ENCODE results near the gene GRK7. TPM values are rescaled to one million over a fixed set of nuclear protein-coding genes. Genes with fewer than 3 reads are reported as not detected.
"Not testable (repeated sequence)": the region's sequence is repeated elsewhere in the genome, so short reads cannot be mapped to it uniquely, and the experiment has no call there.

GRK7 gene
- total RNA-seq, 1 experiment from 2014 or later, result not detected

GRCh38 chr3:141802316-141803077 is 39.3 kb downstream of the GRK7 start (continued):
- TF ChIP-seq FOSL1 (IDR thresholded peaks at IDR 0.05; ENCODE audit: low read depth) (no peak), JUND (IDR thresholded peaks at IDR 0.05) (no peak), YY1 (IDR thresholded peaks at IDR 0.05; ENCODE audit: extremely low read depth, insufficient replicate concordance, low read depth, low read length) (no peak)

DNA sequence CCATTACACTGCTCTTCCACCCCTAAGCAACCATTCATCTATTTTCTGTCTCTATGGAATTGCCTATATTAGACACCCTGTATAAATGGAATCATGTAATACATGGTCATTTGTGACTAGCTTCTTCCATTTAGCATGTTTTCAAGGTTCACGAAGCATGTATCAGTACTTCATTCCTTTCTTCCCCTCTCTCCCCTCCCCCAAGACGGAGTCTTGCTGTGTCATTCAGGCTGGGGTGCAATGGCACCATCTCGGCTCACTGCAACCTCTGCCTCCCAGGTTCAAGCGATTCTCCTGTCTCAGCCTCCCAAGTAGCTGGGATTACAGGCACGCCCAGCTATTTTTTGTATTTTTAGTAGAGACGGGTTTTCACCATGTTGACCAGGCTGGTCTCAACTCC is 40.3 kb downstream of the GRK7 start:
- DNase-seq (ENCODE audit: low read depth, low spot score); intact Hi-C loops (cut with micrococcal nuclease); H3K9me2 ChIP-seq (ENCODE audit: insufficient read depth); H4K20me1 ChIP-seq (ENCODE audit: insufficient read depth); CTCF ChIA-PET; BruUV-seq (replicated peaks); H3K27me3 ChIP-seq (ENCODE audit: insufficient read depth, low read length); H3K4me3 ChIP-seq (replicated peaks in 1 of 2; ENCODE audit: low read depth in 1 of 2, low read length in 2 of 2); H3K27ac ChIP-seq (ENCODE audit: low read depth, low read length); H3K36me3 ChIP-seq (ENCODE audit: control insufficient read depth in 1 of 2, insufficient read depth in 2 of 2, low read length in 2 of 2); H3K4me1 ChIP-seq (ENCODE audit: control insufficient read depth in 1 of 2, insufficient read depth in 2 of 2, low read length in 2 of 2); RAD21 ChIA-PET (ENCODE audit: low non-redundant PET in 1 of 2, low total read pairs in 2 of 2, uncharacterized antibody in 2 of 2, unreplicated experiment in 2 of 2); POLR2A ChIA-PET; H3K9me3 ChIP-seq (ENCODE audit: control insufficient read depth in 1 of 2, insufficient read depth in 1 of 2, low read depth in 1 of 2, low read length in 2 of 2); ATAC-seq; H3K4me2 ChIP-seq (ENCODE audit: low read length); H3K9ac ChIP-seq (ENCODE audit: low read length); H2AFZ ChIP-seq (ENCODE audit: low read depth, low read length, poor library complexity, severe bottlenecking); H3K79me2 ChIP-seq (ENCODE audit: insufficient read depth, low read length): not testable (repeated sequence)

GRCh38 chr3:141804447-141804777 is 41.2 kb downstream of the GRK7 start:
- no peaks in the 10 kb centered on the region for H3K27me3 ChIP-seq (ENCODE audit: insufficient read depth, low read length)
- no peaks in the 10 kb centered on the region for H3K36me3 ChIP-seq (ENCODE audit: control insufficient read depth in 1 of 2, insufficient read depth in 2 of 2, low read length in 2 of 2)
- ChIA-PET POLR2A (no interaction called here), CTCF (no interaction called here), RAD21 (ENCODE audit: low non-redundant PET in 1 of 2, low total read pairs in 2 of 2, uncharacterized antibody in 2 of 2, unreplicated experiment in 2 of 2) (no interaction called here)
- DNase-seq (ENCODE audit: low read depth, low spot score), result no peak
- BruUV-seq (replicated peaks), result no TSS peak
- H3K4me1 ChIP-seq (ENCODE audit: control insufficient read depth in 1 of 2, insufficient read depth in 2 of 2, low read length in 2 of 2), result no peaks in the 10 kb centered on the region
- no peak overlapping the region for H3K9ac ChIP-seq (ENCODE audit: low read length)
- TF ChIP-seq POLR2A (IDR thresholded peaks at IDR 0.05; ENCODE audit: borderline replicate concordance, extremely low read depth, insufficient read depth, insufficient read length) (no peak), ZNF274 (IDR thresholded peaks at IDR 0.05; ENCODE audit: low read depth, low read length) (no peak), MAX (IDR thresholded peaks at IDR 0.05) (no peak), POLR2AphosphoS5 (IDR thresholded peaks at IDR 0.05; ENCODE audit: low read depth, low read length) (no peak)
- TF ChIP-seq, protein P1, sequence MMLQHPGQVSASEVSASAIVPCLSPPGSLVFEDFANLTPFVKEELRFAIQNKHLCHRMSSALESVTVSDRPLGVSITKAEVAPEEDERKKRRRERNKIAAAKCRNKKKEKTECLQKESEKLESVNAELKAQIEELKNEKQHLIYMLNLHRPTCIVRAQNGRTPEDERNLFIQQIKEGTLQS (IDR thresholded peaks at IDR 0.05), result no peak
- no peaks in the 10 kb centered on the region for H4K20me1 ChIP-seq (ENCODE audit: insufficient read depth)
- no peak overlapping the region for H3K27ac ChIP-seq (ENCODE audit: low read depth, low read length)
- ATAC-seq, result no peak
- H2AFZ ChIP-seq (ENCODE audit: low read depth, low read length, poor library complexity, severe bottlenecking), result no peak overlapping the region
- H3K4me2 ChIP-seq (ENCODE audit: low read length), result no peak overlapping the region
- intact Hi-C loops (cut with micrococcal nuclease), result no loop called here
- no peaks in the 10 kb centered on the region for H3K79me2 ChIP-seq (ENCODE audit: insufficient read depth, low read length)
- H3K9me3 ChIP-seq (ENCODE audit: control insufficient read depth in 1 of 2, insufficient read depth in 1 of 2, low read depth in 1 of 2, low read length in 2 of 2), result no peaks in the 10 kb centered on the region
- no peaks in the 10 kb centered on the region for H3K9me2 ChIP-seq (ENCODE audit: insufficient read depth)
- H3K4me3 ChIP-seq (replicated peaks in 1 of 2; ENCODE audit: low read depth in 1 of 2, low read length in 2 of 2), result no peak overlapping the region
